ENCODE data around the gene FCN1. TPM values are rescaled to one million over a fixed set of nuclear protein-coding genes. Genes with fewer than 3 reads are reported as not detected.

The FCN1 gene
- polyA plus RNA-seq, 1 donor (not counting 4 experiments of a cell fraction or from before 2014, with no cell fraction given), result not detected

GRCh38 chr9:134885001-134885678 is 32.6 kb downstream of the FCN1 start:
- no peak overlapping the region for H3K4me3 ChIP-seq (ENCODE audit: control insufficient read depth in 2 of 3, extremely low read depth in 1 of 3, insufficient read depth in 2 of 3, low read depth in 1 of 3, low read length in 3 of 3)

GRCh38 chr9:134884492-134884891 is 33.2 kb downstream of the FCN1 start:
- no peak for FAIRE-seq
- Histone ChIP-seq H3K36me3 (ENCODE audit: control insufficient read depth in 2 of 2, extremely low read depth in 1 of 2, insufficient read depth in 2 of 2, low read length in 2 of 2) (no peaks in the 10 kb centered on the region), H3K4me3 (ENCODE audit: control insufficient read depth in 2 of 3, extremely low read depth in 1 of 3, insufficient read depth in 2 of 3, low read depth in 1 of 3, low read length in 3 of 3) (no peak overlapping the region), H2AFZ (ENCODE audit: control insufficient read depth, low read length) (no peak overlapping the region), H3K4me2 (ENCODE audit: control insufficient read depth, extremely low read depth, insufficient read depth, low read depth, low read length) (no peak overlapping the region), H3K9ac (ENCODE audit: control insufficient read depth, extremely low read depth, insufficient read depth, low read length) (no peak overlapping the region), H3K9me3 (ENCODE audit: control insufficient read depth, low read depth, low read length) (no peaks in the 10 kb centered on the region), H3K79me2 (ENCODE audit: control insufficient read depth, insufficient read depth, low read length) (no peaks in the 10 kb centered on the region), H3K9me1 (ENCODE audit: control insufficient read depth, extremely low read depth, insufficient read depth, low read length) (no peaks in the 10 kb centered on the region), H4K20me1 (ENCODE audit: control insufficient read depth, extremely low read depth, insufficient read depth, low read length) (no peaks in the 10 kb centered on the region), H3K27ac (ENCODE audit: control insufficient read depth, insufficient read depth, low read length) (no peak overlapping the region), H3K4me1 (ENCODE audit: control insufficient read depth, extremely low read depth, insufficient read depth, low read length) (no peaks in the 10 kb centered on the region), H3K27me3 (ENCODE audit: control insufficient read depth, extremely low read depth, insufficient read depth, low read length) (peaks cover 6% of the 10 kb centered on the region)
- TF ChIP-seq CTCF (optimal IDR thresholded peaks at IDR 0.05 in 1 of 3, IDR thresholded peaks at IDR 0.05 in 1 of 3, conservative IDR thresholded peaks at IDR 0.05 in 1 of 3; ENCODE audit: extremely low read depth in 1 of 3, insufficient read depth in 2 of 3, low read length in 3 of 3) (no peak), EZH2 (IDR thresholded peaks at IDR 0.05; ENCODE audit: low read length) (no peak)
- DNase-seq (ENCODE audit: low read depth, low spot score), result no peak
- dilution Hi-C loops (cut with MboI; ENCODE audit: extremely low pct_ligation_motif_present, low sequenced_read_pairs), result no loop called here

More at GRCh38 chr9:134885001-134885678, 32.6 kb downstream of the FCN1 start:
- H3K27ac ChIP-seq (ENCODE audit: control insufficient read depth, insufficient read depth, low read length), result no peak overlapping the region
- no peaks in the 10 kb centered on the region for H3K9me3 ChIP-seq (ENCODE audit: control insufficient read depth, low read depth, low read length)
- H3K9me1 ChIP-seq (ENCODE audit: control insufficient read depth, extremely low read depth, insufficient read depth, low read length), result no peaks in the 10 kb centered on the region
- dilution Hi-C loops (cut with MboI; ENCODE audit: extremely low pct_ligation_motif_present, low sequenced_read_pairs), result no loop called here
- H3K36me3 ChIP-seq (ENCODE audit: control insufficient read depth in 2 of 2, extremely low read depth in 1 of 2, insufficient read depth in 2 of 2, low read length in 2 of 2), result no peaks in the 10 kb centered on the region
- no peaks in the 10 kb centered on the region for H3K27me3 ChIP-seq (ENCODE audit: control insufficient read depth, extremely low read depth, insufficient read depth, low read length)
- H2AFZ ChIP-seq (ENCODE audit: control insufficient read depth, low read length), result no peak overlapping the region
- no peak overlapping the region for H3K9ac ChIP-seq (ENCODE audit: control insufficient read depth, extremely low read depth, insufficient read depth, low read length)
- no peaks in the 10 kb centered on the region for H3K79me2 ChIP-seq (ENCODE audit: control insufficient read depth, insufficient read depth, low read length)
- no peak overlapping the region for H3K4me2 ChIP-seq (ENCODE audit: control insufficient read depth, extremely low read depth, insufficient read depth, low read depth, low read length)
- H3K4me1 ChIP-seq (ENCODE audit: control insufficient read depth, extremely low read depth, insufficient read depth, low read length), result no peaks in the 10 kb centered on the region
- DNase-seq (ENCODE audit: low read depth, low spot score) (no peak), FAIRE-seq (no peak)
- no peak for TF ChIP-seq EZH2 (IDR thresholded peaks at IDR 0.05; ENCODE audit: low read length)
- no peak for TF ChIP-seq CTCF (optimal IDR thresholded peaks at IDR 0.05 in 1 of 3, IDR thresholded peaks at IDR 0.05 in 1 of 3, conservative IDR thresholded peaks at IDR 0.05 in 1 of 3; ENCODE audit: extremely low read depth in 1 of 3, insufficient read depth in 2 of 3, low read length in 3 of 3)
- H4K20me1 ChIP-seq (ENCODE audit: control insufficient read depth, extremely low read depth, insufficient read depth, low read length), result no peaks in the 10 kb centered on the region

All from keratinocyte (primary cell).